Gastroesophageal sphincter (tissue), 4 donors: Measurements from ENCODE around the gene TAF1B. TPM values are rescaled to one million over a fixed set of nuclear protein-coding genes. Genes with fewer than 3 reads are reported as not detected.
A peak's percentile ranks its signal among the peaks of the same experiment; 100 is the strongest.

ENCODE experiments used
- ATAC-seq: fragments of 150-250 bp; one replicate; pipeline ENCODE4 v1.9.1; 2016; ENCODE audit warnings: mild to moderate bottlenecking, moderate library complexity
- H3K27ac ChIP-seq, 4 donors: fragments of 200-600 bp; sonication (generic) in 3 of 4; 1 replicate in 3 of 4; 2 replicates in 1 of 4; pipeline ENCODE4 v1.5.1; 2016 to 2019
- H3K27me3 ChIP-seq: fragments of 200-600 bp; sonication (generic); one replicate; pipeline ENCODE4 v1.5.1; 2019
- H3K36me3 ChIP-seq, 2 donors: fragments of 200-600 bp; sonication (generic); one replicate each; pipeline ENCODE4 v1.5.1; 2019; ENCODE audit warnings: control low read depth in 1 of 2
- H3K4me1 ChIP-seq, 3 donors: fragments of 200-600 bp; sonication (generic); 1 replicate in 2 of 3; 2 replicates in 1 of 3; pipeline ENCODE4 v1.5.1; 2016 to 2019; ENCODE audit warnings: control low read depth in 2 of 3
- H3K4me3 ChIP-seq, 2 donors: fragments of 200-600 bp; sonication (generic); one replicate each; pipeline ENCODE4 v1.5.1; 2019; ENCODE audit warnings: mild to moderate bottlenecking in 1 of 2, moderate library complexity in 1 of 2
- H3K9me3 ChIP-seq, 3 donors: fragments of 200-600 bp; sonication (generic); one replicate each; pipeline ENCODE4 v1.5.1; 2017 to 2019; ENCODE audit warnings: control low read depth in 2 of 3
- CTCF ChIP-seq, 4 experiments: fragments of 200-600 bp in 2 of 4; fragments of 450-650 bp in 2 of 4; sonication (generic) in 1 of 4; IDR thresholded peaks; one replicate each; pipeline ENCODE4 v1.5.1; 2017 to 2019; ENCODE audit warnings: antibody characterized with exemption in 4 of 4, mild to moderate bottlenecking in 2 of 4, moderate library complexity in 2 of 4
- EP300 ChIP-seq: sonication (generic); formaldehyde crosslinking; IDR thresholded peaks from one replicate; pipeline ENCODE4 v1.6.1; 2017; ENCODE audit warnings: antibody characterized with exemption, mild to moderate bottlenecking
- POLR2A ChIP-seq, 2 donors: fragments of 450-650 bp; IDR thresholded peaks; one replicate each; pipeline ENCODE4 v1.6.1; 2017; ENCODE audit warnings: antibody characterized with exemption in 2 of 2, mild to moderate bottlenecking in 2 of 2, moderate library complexity in 1 of 2
- POLR2AphosphoS5 ChIP-seq: sonication (generic); formaldehyde crosslinking; IDR thresholded peaks from one replicate; pipeline ENCODE4 v1.6.1; 2017; ENCODE audit warnings: antibody characterized with exemption
- WGBS, 2 donors: methylation state at CpG; one replicate each; pipeline ENCODE4 v1.1.5; 2018; ENCODE audit warnings: low coverage in 1 of 2; 5-methylcytosine and 5-hydroxymethylcytosine counted together
- total RNA-seq, 4 donors: library from RNA; depleted of rRNA; stranded (reverse); fragments of >200 nt; gene quantifications; one replicate each; pipeline ENCODE4 v1.1.0, GENCODE V29; 2016

Gene TAF1B
- total RNA-seq, 4 donors from 2014 or later = 6.2 to 15.6 (median 8.5) TPM

- Histone ChIP-seq H3K27me3 (no peaks in the 10 kb centered on the region), H3K4me1 (peaks cover 5 to 70% (median 34%) of the 10 kb centered on the region in 3 donors), H3K9me3 (no peaks in the 10 kb centered on the region), H3K36me3 (no peaks in the 10 kb centered on the region), H3K4me3 (no peak overlapping the region), H3K27ac (peak overlapping the region in 3 of 4 donors; percentile 73 to 83 (median 76))
- WGBS, 2 donors = 37 to 62% methylated on average over 4 to 10 of the region's 13 CpGs
- no peak for TF ChIP-seq EP300
- no peak for TF ChIP-seq POLR2AphosphoS5
- no peak for TF ChIP-seq POLR2A (IDR thresholded peaks at IDR 0.05)
- no peak for TF ChIP-seq CTCF (IDR thresholded peaks at IDR 0.05)
- ATAC-seq = peak; percentile 48
Observed at GRCh38 chr2:9972621-9973479, 129.6 kb downstream of the TAF1B start.

GRCh38 chr2:9973690-9974089, 130.4 kb downstream of the TAF1B start:
- ATAC-seq = no peak
- Histone ChIP-seq H3K4me1 (peaks cover 5 to 70% (median 34%) of the 10 kb centered on the region in 3 donors), H3K4me3 (no peak overlapping the region), H3K36me3 (no peaks in the 10 kb centered on the region), H3K9me3 (no peaks in the 10 kb centered on the region), H3K27ac (peak overlapping the region in 3 of 4 donors; percentile 73 to 83 (median 76)), H3K27me3 (no peaks in the 10 kb centered on the region)
- WGBS, 2 donors = 69 to 83% methylated on average over 6 of the region's 6 CpGs
- TF ChIP-seq POLR2AphosphoS5 (no peak), POLR2A (IDR thresholded peaks at IDR 0.05) (no peak), CTCF (IDR thresholded peaks at IDR 0.05) (no peak), EP300 (no peak)

GRCh38 chr2:9974343-9974742, 131.1 kb downstream of the TAF1B start:
- Histone ChIP-seq H3K9me3 (no peaks in the 10 kb centered on the region), H3K36me3 (no peaks in the 10 kb centered on the region), H3K4me1 (peaks cover 5 to 70% (median 34%) of the 10 kb centered on the region in 3 donors), H3K27ac (peak overlapping the region in 3 of 4 donors; percentile 73 to 83 (median 76)), H3K4me3 (no peak overlapping the region), H3K27me3 (no peaks in the 10 kb centered on the region)
- 43 to 55% methylated on average over 2 to 4 of the region's 4 CpGs for WGBS, 2 donors
- ATAC-seq = peak; percentile 50
- TF ChIP-seq POLR2A (IDR thresholded peaks at IDR 0.05) (no peak), EP300 (no peak), POLR2AphosphoS5 (no peak), CTCF (IDR thresholded peaks at IDR 0.05) (peak in 1 of 4 experiments; percentile 14)

GRCh38 chr2:9975328-9975727, 132.1 kb downstream of the TAF1B start:
- H3K27ac ChIP-seq = peak overlapping the region; percentile 7 to 83 (median 74)

GRCh38 chr2:9975805-9976447, 132.7 kb downstream of the TAF1B start:
- ATAC-seq = peak; percentile 79
- Histone ChIP-seq H3K4me1 (peaks cover 5 to 59% (median 26%) of the 10 kb centered on the region in 3 donors), H3K9me3 (no peaks in the 10 kb centered on the region), H3K4me3 (no peak overlapping the region), H3K27ac (peak overlapping the region; percentile 51 to 83 (median 74)), H3K36me3 (no peaks in the 10 kb centered on the region), H3K27me3 (no peaks in the 10 kb centered on the region)
- WGBS, 2 donors = 25 to 29% methylated on average over 8 of the region's 9 CpGs
- no peak for TF ChIP-seq CTCF (IDR thresholded peaks at IDR 0.05)
- TF ChIP-seq EP300 = no peak
- peak; percentile 97 for TF ChIP-seq POLR2AphosphoS5

More at GRCh38 chr2:9975328-9975727, 132.1 kb downstream of the TAF1B start:
- no peaks in the 10 kb centered on the region for H3K9me3 ChIP-seq
- no peaks in the 10 kb centered on the region for H3K36me3 ChIP-seq
- H3K4me3 ChIP-seq = no peak overlapping the region
- peaks cover 5 to 65% (median 32%) of the 10 kb centered on the region in 3 donors for H3K4me1 ChIP-seq
- TF ChIP-seq POLR2A (IDR thresholded peaks at IDR 0.05) (no peak), POLR2AphosphoS5 (peak; percentile 86)
- H3K27me3 ChIP-seq = no peaks in the 10 kb centered on the region
- no peak for ATAC-seq
- WGBS, 2 donors = 19 to 40% methylated on average over 3 to 10 of the region's 10 CpGs
